Measurements from ENCODE around the gene CIZ1. TPM values are rescaled to one million over a fixed set of nuclear protein-coding genes. Genes with fewer than 3 reads are reported as not detected.
"Not testable (repeated sequence)": the region's sequence is repeated elsewhere in the genome, so short reads cannot be mapped to it uniquely, and the experiment has no call there.

CIZ1 gene
- total RNA-seq, 1 experiment from 2014 or later = 62.7 TPM

DNA sequence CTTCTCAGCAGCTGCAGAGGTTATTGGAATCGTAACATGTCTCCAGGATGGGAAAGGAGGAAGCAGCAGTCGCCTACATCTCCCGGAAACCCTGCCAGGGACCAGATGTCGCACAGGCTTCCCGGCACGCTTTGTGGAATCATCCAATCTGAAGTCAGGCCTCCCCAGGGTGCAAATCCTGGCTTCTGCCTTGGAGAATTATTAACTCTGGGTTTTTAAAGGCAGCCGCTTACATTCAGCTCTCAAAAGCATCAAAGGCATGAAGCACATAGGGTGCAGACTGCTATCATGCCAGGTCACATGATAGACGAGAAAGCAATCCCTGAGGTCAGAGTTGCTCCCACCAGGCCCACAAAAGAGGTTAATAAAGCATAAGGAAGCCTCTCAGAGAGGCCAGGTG lies 59.2 kb downstream of the CIZ1 start:
- not testable (repeated sequence) for H2AFZ ChIP-seq (ENCODE audit: low read length); H3K36me3 ChIP-seq (ENCODE audit: insufficient read depth, low read length); H3K4me2 ChIP-seq (ENCODE audit: low read depth, low read length, poor library complexity, severe bottlenecking); H3K4me3 ChIP-seq (ENCODE audit: low read length); H3K4me1 ChIP-seq (ENCODE audit: low read length); H4K20me1 ChIP-seq (ENCODE audit: insufficient read depth, low read depth, low read length); H3K79me2 ChIP-seq (ENCODE audit: low read length); H3K9ac ChIP-seq (ENCODE audit: low read length); DNase-seq; H3K9me3 ChIP-seq (ENCODE audit: low read length); H3K27ac ChIP-seq (ENCODE audit: low read length); H3K27me3 ChIP-seq (ENCODE audit: low read length); H3K9me2 ChIP-seq (replicated peaks; ENCODE audit: insufficient read depth, low read length)

GRCh38 chr9:128131346-128131745 lies 60.0 kb downstream of the CIZ1 start:
- H3K9me2 ChIP-seq (replicated peaks; ENCODE audit: insufficient read depth, low read length); H3K4me2 ChIP-seq (ENCODE audit: low read depth, low read length, poor library complexity, severe bottlenecking); DNase-seq; H3K36me3 ChIP-seq (ENCODE audit: insufficient read depth, low read length); H3K9me3 ChIP-seq (ENCODE audit: low read length); H4K20me1 ChIP-seq (ENCODE audit: insufficient read depth, low read depth, low read length); H3K9ac ChIP-seq (ENCODE audit: low read length); H3K27me3 ChIP-seq (ENCODE audit: low read length); H3K27ac ChIP-seq (ENCODE audit: low read length); H3K4me3 ChIP-seq (ENCODE audit: low read length); H2AFZ ChIP-seq (ENCODE audit: low read length): not testable (repeated sequence)
- H3K4me1 ChIP-seq (ENCODE audit: low read length) = peaks cover 11% of the 10 kb centered on the region
- peaks cover 12% of the 10 kb centered on the region for H3K79me2 ChIP-seq (ENCODE audit: low read length)

DNA sequence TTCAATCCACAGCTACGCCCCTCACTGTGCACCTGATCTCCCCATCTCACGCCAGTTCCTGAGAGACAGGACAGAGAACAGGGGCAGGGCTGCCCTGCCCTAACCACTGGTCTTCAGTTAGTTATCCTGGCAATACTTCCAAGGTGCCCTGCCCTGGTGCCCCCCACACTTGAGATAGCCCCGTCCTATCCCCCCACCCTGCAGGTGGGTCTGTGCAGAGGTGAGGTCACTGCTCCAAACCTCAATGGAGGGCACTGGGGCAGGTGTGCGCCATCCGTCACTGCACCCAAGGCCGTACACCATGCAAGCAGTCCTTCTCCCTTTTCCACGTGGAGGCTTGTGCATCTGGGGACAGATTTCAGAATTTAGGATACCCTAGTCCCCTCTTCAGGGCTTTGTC lies 60.7 kb downstream of the CIZ1 start:
- H3K79me2 ChIP-seq (ENCODE audit: low read length) = peaks cover 19% of the 10 kb centered on the region
- not testable (repeated sequence) for H3K4me2 ChIP-seq (ENCODE audit: low read depth, low read length, poor library complexity, severe bottlenecking)

DNA sequence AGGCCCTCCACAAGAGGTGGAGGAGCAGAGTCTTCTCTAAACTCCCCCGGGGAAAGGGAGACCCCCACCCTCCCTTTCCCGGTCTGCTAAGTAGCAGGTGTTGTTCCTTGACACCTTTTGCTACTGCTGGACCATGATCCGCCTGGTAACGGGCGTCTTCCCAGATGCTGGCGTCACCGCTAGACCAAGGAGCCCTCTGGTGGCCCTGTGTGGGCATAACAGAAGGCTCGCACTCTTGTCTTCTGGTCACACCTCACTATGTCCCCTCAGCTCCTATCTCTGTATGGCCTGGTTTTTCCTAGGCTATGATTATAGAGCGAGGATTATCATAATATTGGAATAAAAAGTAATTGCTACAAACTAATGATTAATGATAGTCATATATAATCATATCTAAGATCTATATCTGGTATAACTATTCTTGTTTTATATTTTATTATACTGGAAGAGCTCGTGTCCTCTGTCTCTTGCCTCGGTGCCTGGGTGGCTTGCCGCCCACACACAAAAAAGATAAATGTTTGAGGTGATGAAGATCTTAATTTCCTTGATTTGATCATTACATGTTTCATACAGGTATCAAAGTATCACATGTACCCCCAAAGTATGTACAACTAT lies 61.3 kb downstream of the CIZ1 start:
- Histone ChIP-seq H3K4me1 (ENCODE audit: low read length) (peaks cover 24% of the 10 kb centered on the region), H3K79me2 (ENCODE audit: low read length) (peaks cover 24% of the 10 kb centered on the region)
- DNase-seq; H3K9ac ChIP-seq (ENCODE audit: low read length); H3K9me3 ChIP-seq (ENCODE audit: low read length); H3K9me2 ChIP-seq (replicated peaks; ENCODE audit: insufficient read depth, low read length); H3K27ac ChIP-seq (ENCODE audit: low read length); H2AFZ ChIP-seq (ENCODE audit: low read length); H4K20me1 ChIP-seq (ENCODE audit: insufficient read depth, low read depth, low read length); H3K4me3 ChIP-seq (ENCODE audit: low read length); H3K27me3 ChIP-seq (ENCODE audit: low read length); H3K4me2 ChIP-seq (ENCODE audit: low read depth, low read length, poor library complexity, severe bottlenecking); H3K36me3 ChIP-seq (ENCODE audit: insufficient read depth, low read length): not testable (repeated sequence)

More for the DNA sequence above, 60.7 kb downstream of the CIZ1 start:
- peaks cover 18% of the 10 kb centered on the region for H3K4me1 ChIP-seq (ENCODE audit: low read length)
- not testable (repeated sequence) for H3K9ac ChIP-seq (ENCODE audit: low read length); H3K9me2 ChIP-seq (replicated peaks; ENCODE audit: insufficient read depth, low read length); H3K27ac ChIP-seq (ENCODE audit: low read length); H3K9me3 ChIP-seq (ENCODE audit: low read length); DNase-seq; H3K36me3 ChIP-seq (ENCODE audit: insufficient read depth, low read length); H2AFZ ChIP-seq (ENCODE audit: low read length); H4K20me1 ChIP-seq (ENCODE audit: insufficient read depth, low read depth, low read length); H3K4me3 ChIP-seq (ENCODE audit: low read length); H3K27me3 ChIP-seq (ENCODE audit: low read length)

DNA sequence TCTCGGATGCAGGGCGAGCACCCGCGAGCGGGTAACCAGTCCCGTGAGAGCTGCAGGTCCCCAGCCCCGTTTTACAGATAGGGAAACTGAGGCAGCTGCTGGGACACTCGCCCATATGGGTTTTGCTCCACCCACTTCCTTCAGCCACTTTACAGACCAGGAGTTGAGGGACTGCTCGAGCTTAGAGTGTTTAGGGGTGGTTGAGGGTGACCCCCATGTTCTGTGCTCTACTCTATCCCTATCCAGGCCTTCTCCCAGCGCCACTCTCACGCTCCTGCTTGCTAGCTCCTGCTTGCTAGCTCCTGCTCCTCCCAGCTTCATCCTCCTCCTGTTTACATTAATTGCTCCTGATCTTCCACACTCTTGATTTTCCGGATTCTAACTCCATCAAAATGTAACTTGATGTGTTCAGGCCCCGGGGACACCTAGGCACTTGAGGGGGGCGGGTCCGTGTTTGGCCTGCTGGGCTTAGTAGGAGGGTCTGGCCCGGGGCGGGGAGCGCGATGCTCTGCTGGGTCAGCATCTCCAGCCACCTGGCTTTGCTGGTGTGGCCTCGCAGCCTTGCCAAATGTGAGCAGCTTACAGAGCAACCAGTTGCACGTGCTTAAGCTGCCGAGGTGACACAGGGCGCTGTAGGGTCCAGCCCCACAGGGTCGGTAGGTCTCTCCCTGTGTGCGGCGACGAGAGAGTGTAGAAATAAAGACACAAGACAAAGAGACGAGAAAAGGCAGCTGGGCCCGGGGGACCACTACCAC lies 62.4 kb downstream of the CIZ1 start:
- H2AFZ ChIP-seq (ENCODE audit: low read length) = peak overlapping the region; percentile 92; the same call in 1 of the 2 replicates
- peak overlapping the region; percentile 89 for H3K4me2 ChIP-seq (ENCODE audit: low read depth, low read length, poor library complexity, severe bottlenecking)
- peak overlapping the region; percentile 94 for H3K4me3 ChIP-seq (ENCODE audit: low read length)
- H3K27ac ChIP-seq (ENCODE audit: low read length) = no peak overlapping the region
- H3K9me2 ChIP-seq (replicated peaks; ENCODE audit: insufficient read depth, low read length) = no peaks in the 10 kb centered on the region
- no peaks in the 10 kb centered on the region; the same call in 1 of the 2 replicates for H4K20me1 ChIP-seq (ENCODE audit: insufficient read depth, low read depth, low read length)
- H3K4me1 ChIP-seq (ENCODE audit: low read length) = peaks cover 24% of the 10 kb centered on the region
- peaks cover 31% of the 10 kb centered on the region for H3K79me2 ChIP-seq (ENCODE audit: low read length)
- no peaks in the 10 kb centered on the region for H3K27me3 ChIP-seq (ENCODE audit: low read length)
- H3K36me3 ChIP-seq (ENCODE audit: insufficient read depth, low read length) = no peaks in the 10 kb centered on the region
- H3K9me3 ChIP-seq (ENCODE audit: low read length) = no peaks in the 10 kb centered on the region
- H3K9ac ChIP-seq (ENCODE audit: low read length) = peak overlapping the region; percentile 97
- DNase-seq = no peak

DNA sequence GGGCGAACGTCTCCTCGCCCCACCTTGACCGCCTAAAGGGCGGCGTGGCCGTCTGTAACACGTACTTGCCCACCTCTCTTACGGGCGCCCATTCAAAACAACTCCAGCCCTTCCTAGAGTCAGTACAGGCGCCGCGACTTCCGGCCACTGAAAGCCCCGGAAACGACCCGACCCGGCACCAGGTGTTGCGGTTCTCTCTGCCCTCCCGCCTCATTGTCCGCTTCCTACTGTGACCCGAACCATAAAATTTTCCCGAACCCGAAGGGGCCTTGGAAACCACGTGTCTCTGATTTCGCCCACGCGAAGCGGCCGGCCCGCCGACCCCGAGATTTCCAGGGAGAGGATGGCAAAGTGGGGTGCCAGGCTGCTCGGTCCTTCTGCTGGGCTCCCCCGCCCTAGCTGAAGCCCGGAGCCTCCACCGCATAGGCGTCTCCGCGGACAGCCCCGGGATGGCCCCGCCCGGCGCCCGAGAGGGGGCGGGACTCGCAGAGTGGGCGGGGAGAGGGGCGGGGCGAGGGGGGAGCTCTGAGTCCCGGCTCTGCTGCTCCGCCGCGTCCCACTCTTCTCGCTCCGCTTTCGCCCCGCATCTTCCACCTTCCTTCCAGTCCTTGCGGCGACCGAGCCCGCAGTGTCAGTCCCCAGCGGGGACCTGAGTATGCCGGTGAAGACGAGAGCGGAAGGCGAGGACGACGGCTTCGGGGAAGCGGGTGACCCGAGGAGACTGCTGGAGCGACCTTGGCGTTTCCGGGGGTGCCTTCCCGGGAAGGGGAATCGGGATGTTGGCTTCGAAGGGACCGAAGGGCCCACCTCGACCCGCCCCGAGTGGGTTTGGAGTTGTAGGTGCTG lies 63.2 kb downstream of the CIZ1 start:
- peak overlapping the region; percentile 89 for H3K27ac ChIP-seq (ENCODE audit: low read length)
- no peaks in the 10 kb centered on the region for H3K9me2 ChIP-seq (replicated peaks; ENCODE audit: insufficient read depth, low read length)
- H2AFZ ChIP-seq (ENCODE audit: low read length) = peak overlapping the region; percentile 92
- DNase-seq = peak; percentile 97
- H3K9ac ChIP-seq (ENCODE audit: low read length) = peak overlapping the region; percentile 97
- H3K9me3 ChIP-seq (ENCODE audit: low read length) = no peaks in the 10 kb centered on the region
- no peaks in the 10 kb centered on the region for H3K36me3 ChIP-seq (ENCODE audit: insufficient read depth, low read length)
- peaks cover 31% of the 10 kb centered on the region for H3K79me2 ChIP-seq (ENCODE audit: low read length)
- peak overlapping the region; percentile 89 for H3K4me2 ChIP-seq (ENCODE audit: low read depth, low read length, poor library complexity, severe bottlenecking)
- H3K4me1 ChIP-seq (ENCODE audit: low read length) = peaks cover 24% of the 10 kb centered on the region
- no peaks in the 10 kb centered on the region; the same call in 1 of the 2 replicates for H4K20me1 ChIP-seq (ENCODE audit: insufficient read depth, low read depth, low read length)
- peak overlapping the region; percentile 94 for H3K4me3 ChIP-seq (ENCODE audit: low read length)
- no peaks in the 10 kb centered on the region for H3K27me3 ChIP-seq (ENCODE audit: low read length)

DNA sequence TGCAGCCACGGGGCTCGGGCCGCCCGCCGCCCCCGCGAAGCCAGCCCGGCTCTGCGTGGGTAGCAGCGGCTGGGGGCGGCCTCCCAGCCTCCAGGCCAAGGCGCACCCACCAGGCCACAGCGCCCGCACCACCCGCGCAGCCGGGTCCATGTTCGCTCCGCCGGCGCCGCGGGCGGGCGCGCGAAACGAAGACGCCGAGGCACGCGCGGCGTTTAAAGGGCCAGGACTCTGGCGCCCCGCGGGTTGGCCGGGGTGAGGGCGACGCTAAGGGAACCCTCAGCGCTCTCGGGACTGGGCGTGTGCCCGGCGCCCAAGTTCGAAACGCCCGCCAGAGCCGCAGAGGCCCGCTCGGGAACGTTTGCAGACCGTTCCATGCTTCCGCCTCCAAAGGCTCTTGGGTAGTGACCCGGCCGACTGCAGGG lies 63.8 kb downstream of the CIZ1 start, which contains the start of gene PTGES2:
PTGES2 (minus strand) TSS at position 162 of the 422 bp plus-strand sequence; CDS start at position 150, 12 bp downstream.
- Histone ChIP-seq H4K20me1 (ENCODE audit: insufficient read depth, low read depth, low read length) (no peaks in the 10 kb centered on the region; the same call in 1 of the 2 replicates), H3K4me1 (ENCODE audit: low read length) (peaks cover 24% of the 10 kb centered on the region), H3K36me3 (ENCODE audit: insufficient read depth, low read length) (no peaks in the 10 kb centered on the region), H3K9me3 (ENCODE audit: low read length) (no peaks in the 10 kb centered on the region), H3K4me2 (ENCODE audit: low read depth, low read length, poor library complexity, severe bottlenecking) (peak within 1 kb of the TSS; percentile 89), H3K79me2 (ENCODE audit: low read length) (peaks cover 31% of the 10 kb centered on the region), H2AFZ (ENCODE audit: low read length) (peak within 1 kb of the TSS; percentile 92), H3K9ac (ENCODE audit: low read length) (peak within 1 kb of the TSS; percentile 97), H3K27ac (ENCODE audit: low read length) (peak within 1 kb of the TSS; percentile 89), H3K27me3 (ENCODE audit: low read length) (no peaks in the 10 kb centered on the region), H3K4me3 (ENCODE audit: low read length) (peak within 1 kb of the TSS; percentile 94), H3K9me2 (replicated peaks; ENCODE audit: insufficient read depth, low read length) (no peaks in the 10 kb centered on the region)
- peak; percentile 94 for DNase-seq
